GM19099 (cell line): ENCODE results near the gene TEX53.

Experiments
- POLR2A ChIP-seq: IDR thresholded peaks from 3 replicates; pipeline ENCODE4 v1.6.1; 2011; ENCODE audit warnings: low read depth; ENCODE audit not compliant: insufficient read length; ENCODE audit errors: extremely low read depth

TEX53 gene

DNA sequence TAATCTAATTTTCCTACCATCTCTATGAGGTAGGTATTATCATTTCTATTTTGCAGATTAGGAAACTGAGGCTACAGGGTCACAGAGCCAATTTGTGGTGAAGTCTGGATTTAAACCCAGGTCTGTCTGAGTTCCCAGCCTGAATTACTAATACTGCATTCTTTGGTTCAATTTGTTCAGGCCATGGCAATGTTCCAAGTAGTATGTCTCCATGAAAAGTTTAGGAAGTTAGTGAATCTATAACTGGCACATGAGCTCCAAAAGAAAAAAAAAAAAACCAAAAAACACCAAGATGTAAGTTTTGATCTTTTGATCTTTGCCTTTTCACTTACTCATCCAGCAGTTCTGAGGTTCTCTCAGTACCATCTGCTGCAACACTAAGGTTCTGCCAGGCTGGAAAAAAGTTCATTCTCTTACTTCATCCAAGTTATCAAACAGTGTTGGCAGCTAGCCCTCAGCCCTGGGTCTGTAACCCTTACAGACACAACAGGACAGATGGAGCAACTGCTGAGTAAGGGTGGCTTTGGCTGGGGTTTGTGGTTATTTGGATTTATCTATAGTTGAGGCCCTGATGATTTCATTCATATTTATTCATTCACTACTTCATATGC is 50.9 kb downstream of the TEX53 start:
- no peak for TF ChIP-seq POLR2A
